Activated CD4-positive, CD25-positive, alpha-beta regulatory T cell treated with anti-CD3 and anti-CD28 coated beads, Interleukin-2, amount 50 U/mL, for 24 hours (primary cell): ENCODE data around the gene TXNIP.

Experiments used
- ATAC-seq, 2 donors: fragments of 150-1000 bp; cut with Tn5 transposase; one replicate each; pipeline ENCODE4 v1.10.0; 2021; ENCODE audit warnings: mild to moderate bottlenecking in 1 of 2, moderate library complexity in 1 of 2

Gene TXNIP

DNA sequence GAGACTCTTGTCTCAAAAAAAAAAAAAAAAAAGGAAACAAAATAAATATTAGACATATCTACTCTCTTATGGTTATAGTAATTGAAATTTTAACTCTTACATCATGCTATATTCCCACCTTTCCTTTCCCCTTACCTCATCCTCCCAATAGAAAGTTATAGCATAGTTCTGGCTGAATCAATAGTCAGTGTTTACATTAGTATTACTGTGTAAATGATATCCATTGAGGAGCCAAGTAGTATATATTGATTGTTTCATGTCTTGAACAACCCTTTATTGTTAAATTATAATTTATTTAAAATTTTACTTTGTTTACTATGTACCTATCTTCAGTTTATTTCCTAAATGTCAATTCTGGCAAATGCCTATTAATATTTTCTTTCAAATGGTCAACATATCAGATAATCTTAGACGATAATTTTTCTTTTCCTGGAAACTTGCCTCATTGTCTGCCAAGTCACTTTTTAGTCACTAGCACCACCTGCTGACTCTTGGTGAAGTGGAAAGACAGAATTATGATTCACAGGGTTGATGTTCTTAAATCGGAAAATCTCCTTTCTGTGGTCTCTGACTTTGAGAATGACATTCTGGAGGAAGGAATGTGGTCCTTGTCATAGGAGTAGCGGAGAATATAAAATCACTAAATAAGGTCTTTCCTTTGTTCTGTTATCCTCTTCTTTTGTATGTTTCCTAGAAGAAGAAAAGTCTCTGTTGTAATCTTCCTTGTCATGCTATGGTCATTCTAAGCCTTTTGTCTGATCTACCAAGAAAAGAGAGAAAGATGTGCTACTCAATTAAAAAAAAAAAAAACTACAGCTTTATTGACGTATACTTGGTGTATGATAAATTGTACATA lies 16.6 kb upstream of the TXNIP start:
- peak; percentile 75 to 83 for ATAC-seq

DNA sequence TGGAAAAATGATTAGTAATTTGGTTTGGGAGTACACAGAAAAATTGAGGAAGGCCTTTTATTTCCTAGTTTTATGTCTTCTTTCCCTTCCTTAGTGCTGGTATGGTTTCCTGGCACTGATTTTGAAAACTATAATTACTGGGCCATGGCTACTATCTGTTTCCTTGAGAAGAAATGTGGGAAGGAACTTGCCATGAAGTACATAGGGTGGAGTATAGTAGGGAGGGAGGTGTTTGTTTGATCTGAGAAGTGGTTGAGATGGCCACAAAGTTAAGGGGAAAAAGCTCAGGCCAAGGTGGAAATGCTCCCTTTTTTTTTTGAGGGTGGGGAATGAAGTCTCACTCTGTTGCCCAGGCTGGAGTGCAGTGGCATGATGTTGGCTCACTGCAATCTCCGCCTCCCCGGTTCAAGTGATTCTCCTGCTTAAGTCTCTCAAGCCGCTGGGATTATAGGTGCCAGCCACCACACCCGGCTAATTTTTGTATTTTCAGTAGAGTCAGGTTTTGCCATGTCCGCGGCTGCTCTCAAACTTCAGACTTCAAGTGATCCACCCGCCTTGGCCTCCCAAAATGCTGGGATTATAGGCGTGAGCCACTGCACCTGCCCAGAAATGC lies 13.9 kb upstream of the TXNIP start:
- no peak for ATAC-seq

DNA sequence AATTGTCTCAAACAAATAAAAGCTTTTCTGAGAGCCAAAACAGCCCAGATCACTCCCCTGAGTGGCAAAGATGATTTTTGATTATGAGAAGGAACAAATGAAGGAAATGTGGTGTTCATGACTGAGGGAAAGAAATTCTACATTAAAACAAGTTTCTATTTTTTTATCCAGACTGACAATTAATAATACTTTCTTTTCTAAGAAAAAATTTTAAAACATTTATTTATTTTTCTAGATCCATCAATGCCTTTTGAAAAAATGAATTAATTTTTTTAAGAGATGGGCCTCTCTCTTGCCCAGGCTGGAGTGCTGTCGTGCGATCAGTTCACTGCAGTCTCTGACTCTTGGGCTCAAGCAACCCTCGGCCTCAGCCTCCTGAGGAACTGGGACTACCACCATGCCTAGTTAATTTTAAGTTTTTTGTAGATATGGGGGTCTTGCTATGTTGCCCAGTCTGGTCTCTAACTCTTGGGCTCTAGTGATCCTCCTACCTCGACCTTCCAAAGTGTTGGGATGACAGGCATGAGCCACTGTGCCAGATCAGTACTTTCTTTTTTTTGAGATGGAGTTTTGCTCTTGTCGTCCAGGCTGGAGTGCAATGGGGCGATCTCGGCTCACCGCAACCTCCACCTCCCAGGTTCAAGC lies 11.2 kb upstream of the TXNIP start:
- ATAC-seq, result no peak

DNA sequence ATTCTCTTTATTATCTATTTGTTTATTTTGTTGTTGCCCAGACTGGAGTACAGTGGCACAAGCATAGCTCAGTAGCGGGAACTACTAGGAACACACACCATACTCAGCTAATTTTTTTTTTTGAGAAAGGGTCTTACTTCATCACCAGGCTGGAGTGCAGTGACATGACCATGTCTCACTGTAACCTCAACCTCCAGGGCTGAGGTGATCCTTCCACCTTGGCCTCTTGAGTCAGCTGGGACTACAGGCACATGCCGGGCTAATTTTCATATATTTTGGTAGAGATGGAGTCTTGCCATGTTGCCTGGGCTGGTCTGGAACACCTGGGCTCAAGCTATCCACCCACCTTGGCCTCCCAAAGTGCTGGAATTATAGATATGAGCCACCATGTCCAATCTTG lies 5.3 kb upstream of the TXNIP start:
- no peak for ATAC-seq

DNA sequence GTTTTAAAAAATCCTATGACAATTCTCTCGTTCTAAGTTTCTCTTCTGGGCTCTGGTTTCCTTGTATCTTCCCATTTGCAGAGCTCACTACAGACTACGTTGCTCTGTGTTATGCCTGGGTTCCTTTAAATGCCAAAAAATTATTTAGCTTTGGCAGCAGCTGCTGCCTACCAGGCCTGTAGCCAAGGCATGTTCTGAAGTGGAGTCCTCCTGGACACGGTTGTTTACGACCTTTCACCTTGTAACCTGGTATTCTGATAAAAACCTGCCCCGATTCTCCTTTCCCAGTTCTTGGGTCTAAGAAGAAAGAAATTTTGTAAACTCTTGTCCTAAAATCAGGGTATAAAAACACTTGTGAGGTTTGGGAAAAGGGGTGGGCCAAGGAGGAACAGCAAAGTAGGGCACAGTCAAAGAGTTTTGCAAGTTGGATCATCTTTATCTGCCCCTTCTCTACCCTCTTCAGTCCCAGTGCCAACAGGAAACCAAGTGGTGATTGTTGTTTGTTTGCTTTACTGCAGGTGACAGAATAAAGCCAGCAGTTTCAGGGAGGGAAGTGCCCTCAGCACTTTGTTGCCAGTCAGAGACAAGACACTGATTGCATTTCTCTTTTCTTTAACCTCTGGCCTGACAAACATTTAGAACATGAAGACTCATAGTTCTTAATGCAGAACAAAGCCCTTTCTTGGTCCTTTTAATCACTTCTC lies 3.1 kb upstream of the TXNIP start:
- ATAC-seq, result no peak

DNA sequence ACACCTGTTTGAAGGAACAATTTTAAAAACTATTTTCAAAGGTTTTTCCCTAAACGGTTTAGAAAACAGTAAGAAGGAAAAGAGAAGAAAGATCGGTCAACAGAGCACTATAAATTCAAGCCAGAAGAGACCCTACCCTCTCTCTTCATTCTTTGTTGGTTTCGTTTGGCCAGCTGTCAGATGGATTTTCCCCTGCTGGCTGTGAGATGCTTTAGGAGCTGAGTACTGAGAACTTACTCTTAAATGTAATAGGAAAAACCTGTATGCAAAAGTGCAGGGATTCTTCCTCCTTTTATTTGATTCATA lies 1.3 kb upstream of the TXNIP start:
- ATAC-seq, result no peak

DNA sequence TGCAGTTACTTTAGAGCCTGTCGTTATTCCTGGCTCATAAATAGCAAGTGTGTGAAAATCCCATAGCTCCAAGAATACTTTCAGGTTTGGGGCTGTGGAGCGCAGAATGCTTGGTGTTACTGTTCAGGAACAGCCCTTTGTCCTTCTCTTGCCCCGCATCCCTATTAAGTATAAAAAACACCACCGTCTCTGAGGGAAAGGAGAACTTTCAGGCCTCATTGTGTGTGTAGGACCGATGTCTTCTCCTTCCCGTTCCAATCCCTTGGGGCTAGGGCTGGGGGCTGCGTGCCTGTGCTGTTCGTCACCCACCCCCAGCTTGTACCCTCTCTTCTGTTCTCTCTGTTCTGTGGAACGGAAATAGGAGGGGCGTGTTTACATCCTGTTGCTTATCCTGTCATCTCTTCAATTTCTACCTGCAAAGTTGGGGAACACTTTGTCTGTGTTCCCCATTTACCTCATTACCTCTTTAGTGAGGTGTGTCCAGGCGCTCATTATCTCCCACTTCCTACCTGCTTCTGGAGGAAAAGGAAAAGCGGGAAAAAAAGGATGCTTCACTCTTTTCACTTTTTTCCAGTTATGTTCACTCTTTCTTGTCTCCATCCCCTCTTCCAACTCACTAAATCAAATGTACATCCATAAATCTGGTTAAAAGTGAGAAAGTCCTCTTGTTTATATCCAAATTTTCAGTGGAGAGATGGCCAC lies 788 bp upstream of the TXNIP start:
- ATAC-seq, result peak; percentile 44 to 47

DNA sequence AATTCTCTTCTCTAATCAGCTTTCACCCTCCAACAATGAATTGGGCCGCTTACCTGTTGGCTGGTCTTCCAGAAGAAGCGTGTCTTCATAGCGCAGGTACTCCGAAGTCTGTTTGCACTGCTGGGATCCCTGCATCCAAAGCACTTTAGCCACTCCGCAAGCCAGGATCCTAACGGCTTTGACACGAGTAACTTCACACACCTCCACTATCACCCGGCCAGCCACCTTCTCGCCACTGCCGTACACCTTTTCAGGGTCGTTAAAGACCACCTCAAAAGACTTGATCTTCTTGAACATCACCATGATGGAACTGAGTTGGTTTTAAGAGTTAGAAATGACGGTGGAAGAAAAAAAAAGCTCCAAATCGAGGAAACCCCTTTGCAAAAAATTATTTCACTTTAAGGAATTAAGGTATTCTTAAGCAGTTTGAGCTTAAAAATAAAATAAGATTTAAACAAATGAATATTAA lies 381 bp downstream of the TXNIP start:
- no peak for ATAC-seq

DNA sequence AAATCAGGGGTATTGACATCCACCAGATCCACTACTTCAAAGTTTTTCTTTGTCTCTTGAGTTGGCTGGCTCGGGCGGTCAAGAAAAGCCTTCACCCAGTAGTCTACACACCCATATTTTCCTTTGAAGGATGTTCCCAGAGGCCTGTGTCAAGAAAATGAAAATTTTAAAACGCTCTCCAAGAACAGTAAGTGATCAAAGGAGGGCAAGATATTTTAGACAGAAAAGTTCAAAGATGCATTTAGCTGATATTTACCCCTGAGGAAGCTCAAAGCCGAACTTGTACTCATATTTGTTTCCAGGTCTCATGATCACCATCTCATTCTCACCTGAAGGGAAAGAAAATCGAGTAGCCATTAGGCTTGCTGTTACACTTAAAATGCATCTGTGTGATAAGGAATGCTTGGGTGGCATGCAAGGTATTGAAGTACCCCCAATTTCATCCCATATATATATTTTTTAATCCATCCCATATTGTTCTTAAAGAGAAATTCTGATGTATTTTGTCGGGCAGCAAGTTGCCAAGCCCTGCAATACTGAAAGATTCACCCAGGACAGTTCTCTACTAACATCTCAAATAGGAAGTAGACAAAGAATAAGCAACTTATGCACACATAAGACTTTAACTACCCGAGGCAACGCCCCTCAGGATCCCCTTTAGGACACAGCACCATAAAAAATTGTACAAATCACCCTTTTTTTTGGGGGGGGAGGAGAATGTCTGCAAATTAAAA lies 1.1 kb downstream of the TXNIP start:
- ATAC-seq, result no peak

DNA sequence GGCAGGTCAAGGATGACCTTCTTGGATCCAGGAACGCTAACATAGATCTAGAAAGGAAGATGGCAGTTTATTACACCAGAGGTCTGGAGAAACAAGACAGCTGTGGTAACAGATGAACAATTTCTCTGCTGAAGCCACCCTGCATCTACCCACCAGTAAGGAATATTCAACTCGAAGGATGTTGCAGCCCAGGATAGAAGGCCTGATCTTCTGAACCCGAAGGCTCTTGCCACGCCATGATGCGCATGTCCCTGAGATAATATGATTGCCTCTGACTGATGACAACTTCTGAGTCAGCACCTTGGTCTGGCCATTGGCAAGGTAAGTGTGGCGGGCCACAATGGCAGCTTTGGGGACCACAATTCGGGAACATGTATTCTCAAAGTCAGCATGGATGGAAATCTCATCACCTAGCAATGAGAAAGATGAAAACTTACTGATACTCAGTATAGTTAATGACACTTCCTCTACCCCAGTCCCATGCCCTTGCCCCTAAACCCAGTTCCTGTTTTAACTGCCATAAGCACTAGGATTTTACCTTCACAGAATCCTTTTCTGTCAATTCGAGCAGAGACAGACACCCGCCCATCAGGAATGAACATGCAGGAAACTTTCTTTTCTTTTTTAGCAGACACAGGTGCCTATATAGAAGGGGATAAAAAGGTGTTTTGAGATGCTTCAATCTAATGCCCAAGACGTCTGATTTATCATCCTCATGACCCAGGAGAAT lies 1.8 kb downstream of the TXNIP start:
- peak; percentile 37 to 41 for ATAC-seq

DNA sequence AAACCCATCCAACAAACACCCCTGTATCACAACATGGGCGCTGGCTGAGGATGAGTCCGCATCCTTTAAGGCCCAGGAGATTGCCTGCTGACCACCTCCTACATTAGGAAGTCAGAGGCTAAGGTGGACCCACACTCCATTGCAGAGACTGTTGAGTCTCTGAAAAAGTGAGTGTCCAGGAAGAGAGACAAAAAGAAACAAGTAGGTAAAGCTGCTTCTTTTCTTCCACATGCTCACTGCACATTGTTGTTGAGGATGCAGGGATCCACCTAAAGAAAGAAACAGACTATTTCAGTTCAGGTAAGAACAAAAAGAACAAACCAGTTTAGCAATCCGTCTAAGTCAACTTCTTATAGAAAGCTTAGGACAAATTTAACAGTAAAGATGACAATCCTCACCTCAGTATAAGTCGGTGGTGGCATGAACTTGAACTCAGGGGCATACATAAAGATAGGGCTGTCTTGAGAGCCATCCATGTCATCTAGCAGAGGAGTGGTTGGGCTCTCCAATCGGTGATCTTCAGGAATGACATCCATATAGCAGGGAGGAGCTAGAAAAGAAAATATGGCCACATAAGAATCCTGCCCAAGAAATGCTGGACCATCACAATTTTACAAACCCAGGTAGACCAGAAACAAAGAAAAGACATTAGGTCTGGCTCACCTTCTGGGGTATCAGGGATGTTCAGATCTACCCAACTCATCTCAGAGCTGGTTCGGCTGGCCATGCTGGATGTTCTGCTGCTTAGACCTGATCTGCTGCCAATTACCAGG lies 2.6 kb downstream of the TXNIP start:
- ATAC-seq, result no peak

DNA sequence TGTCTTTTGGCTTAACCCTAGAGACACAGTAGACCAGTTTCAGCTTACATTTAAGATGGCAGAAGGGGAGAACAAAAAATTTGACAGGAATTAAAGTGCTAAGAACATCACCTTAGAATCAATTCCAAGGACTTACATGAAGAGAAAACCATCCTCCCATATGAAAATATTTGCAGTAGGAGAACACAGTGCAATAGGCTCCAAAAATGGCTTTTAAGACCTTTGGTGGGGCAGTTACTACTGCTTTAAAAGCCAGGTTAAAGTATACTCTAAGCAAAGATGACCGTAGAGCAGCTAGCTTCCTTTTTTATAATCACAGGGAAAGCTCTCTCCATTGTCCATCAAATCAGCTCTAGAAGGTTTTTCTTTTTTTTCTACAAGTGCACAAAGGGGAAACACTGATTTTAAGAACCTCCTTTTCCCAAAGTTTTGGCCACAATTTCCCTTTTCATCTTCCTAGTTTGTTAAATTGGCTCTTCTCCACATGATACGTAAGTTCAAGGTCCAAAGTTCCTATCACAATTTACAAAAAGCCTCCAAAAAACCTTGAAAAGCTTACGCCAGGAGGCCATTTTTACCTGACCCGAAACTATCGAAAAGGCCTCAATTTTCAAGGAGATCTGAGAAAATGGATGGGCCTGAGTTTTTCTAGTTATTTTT lies 3.3 kb downstream of the TXNIP start:
- no peak for ATAC-seq

DNA sequence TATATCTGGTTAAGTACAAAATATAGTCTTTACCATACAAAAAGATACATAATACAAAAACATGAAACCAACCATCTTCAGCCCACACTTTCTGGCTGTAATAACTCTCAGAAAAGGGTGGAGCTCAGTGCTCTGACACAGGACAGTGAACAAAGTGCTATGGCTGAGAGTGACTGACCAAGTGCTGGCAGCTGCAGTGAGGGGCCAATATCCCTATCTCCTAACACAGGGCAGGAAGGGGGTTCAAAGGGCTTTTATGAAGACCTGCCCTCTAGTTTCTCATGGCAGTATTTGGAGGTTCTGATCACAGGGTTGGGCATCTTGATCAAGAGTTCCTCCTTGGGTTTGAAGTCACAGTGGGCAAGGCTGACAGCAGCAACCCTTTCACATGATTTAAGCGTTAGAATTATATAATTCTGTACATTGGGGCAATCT lies 3.9 kb downstream of the TXNIP start:
- no peak for ATAC-seq

DNA sequence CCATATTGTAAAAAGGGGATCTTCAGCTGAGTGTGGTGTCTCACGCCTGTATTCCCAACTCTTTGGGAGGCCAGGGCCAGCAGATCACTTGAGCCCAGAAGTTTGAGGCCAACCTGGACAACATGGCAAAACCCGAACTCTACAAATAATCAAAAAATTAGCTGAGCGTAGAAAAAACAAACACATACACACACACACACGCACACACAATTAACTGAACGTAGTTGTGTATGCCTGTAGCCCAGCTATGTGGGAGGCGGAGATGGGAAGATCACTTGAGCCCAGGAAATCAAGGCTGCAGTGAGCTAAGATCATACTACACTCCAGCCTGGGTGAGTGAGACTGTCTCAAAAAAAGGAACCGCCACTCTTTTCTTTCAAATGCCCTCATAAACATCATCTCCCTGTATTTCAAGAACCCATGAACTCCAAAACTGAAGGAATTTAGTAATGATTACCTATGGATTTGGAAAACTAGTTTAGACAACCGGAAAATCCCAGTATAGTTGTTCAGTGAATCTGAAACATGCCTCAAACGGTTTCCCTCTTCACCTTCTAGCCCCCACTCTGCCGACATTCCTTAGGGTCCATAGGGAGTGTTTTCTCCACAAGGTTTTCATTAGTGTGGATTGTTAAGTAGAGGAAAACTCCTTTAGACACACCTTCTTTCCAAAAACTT lies 4.5 kb downstream of the TXNIP start:
- no peak for ATAC-seq

DNA sequence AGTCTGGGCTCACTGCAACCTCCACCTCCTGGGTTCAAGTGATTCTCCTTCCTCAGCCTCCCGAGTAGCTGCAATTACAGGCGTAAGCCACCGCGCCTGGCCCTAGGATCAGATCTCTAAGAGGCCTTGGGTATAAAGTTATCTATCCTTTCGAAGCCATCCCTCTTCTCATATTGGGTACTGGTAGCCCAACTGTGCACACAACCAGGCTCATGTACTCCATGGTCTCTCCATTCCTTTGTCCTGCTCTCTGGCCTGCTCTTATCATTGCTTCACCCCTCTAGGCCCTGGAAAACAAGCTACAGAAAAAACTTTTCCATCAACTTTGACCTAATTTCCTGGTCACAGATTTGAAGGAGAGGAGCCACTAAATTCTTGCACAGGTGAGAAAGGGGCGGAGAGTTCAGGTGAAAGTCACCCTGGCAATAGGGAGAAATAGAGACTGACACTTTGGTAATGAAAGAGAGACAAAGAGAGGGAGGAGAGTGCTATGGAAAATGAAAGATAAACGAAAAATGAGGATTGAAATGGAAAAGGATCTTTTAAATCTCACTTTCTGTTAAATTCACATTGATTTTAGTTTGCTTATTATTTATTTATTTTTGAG lies 6.0 kb downstream of the TXNIP start:
- no peak for ATAC-seq

DNA sequence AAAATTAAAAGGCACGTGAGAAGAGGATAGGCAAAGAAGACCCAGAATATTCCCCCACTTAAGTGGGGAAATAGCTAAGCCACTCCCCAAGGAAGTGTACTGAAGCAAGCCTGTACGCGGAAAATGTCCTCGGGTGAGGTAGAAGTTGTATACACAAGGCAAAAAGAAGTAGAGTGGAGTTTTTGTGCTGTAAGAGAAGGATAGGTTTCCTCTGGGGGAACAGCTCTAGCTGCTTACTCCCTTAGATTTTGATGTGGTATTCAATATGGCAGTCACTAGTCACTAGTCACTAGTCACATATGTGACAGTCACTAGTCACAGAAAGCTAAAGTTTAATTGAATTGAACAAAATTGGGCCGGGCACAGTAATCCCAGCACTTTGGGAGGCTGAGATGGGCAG lies 7.6 kb downstream of the TXNIP start:
- peak in 1 of 2 donors; percentile 40 for ATAC-seq

DNA sequence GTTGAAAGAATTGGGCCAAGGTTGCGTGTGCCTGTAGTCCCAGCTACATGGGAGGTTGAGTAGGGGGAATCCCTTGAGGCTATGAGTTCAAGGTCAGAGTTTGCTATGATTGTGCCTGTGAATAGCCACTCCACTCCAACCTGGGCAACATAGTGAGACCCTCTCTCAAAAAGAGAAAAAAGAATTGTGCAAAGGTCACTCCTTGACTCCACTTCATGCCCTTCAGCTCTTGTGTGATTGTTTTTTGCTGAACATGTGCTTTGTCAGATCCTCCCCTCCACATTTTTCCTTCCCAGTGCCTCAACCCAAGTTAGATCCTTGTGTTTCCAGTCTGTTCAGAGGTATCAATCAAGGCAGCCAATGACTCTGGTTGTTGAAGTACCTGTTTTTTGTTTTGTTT lies 8.5 kb downstream of the TXNIP start:
- ATAC-seq, result no peak

DNA sequence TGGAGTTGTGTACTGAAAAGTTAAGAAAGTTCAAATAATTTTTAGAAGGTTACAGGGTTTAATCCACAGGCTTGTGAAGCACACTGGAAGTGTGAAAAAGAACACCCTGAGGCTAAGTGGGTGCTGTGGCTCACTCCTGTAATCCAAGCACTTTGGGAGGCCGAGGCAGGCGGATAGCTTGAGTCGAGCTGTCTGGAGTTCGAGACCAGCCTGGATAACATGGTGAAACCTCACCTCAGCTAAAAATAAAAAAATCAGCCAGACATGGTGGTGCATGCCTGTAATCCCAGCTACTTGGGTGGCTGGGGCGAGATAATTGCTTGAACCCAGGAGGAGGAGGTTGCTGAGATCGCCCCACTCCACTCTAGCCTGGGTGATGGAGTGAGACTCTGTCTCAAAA lies 9.8 kb downstream of the TXNIP start:
- no peak for ATAC-seq
